ENCODE measurements around the gene IPO4.

Gene IPO4

DNA sequence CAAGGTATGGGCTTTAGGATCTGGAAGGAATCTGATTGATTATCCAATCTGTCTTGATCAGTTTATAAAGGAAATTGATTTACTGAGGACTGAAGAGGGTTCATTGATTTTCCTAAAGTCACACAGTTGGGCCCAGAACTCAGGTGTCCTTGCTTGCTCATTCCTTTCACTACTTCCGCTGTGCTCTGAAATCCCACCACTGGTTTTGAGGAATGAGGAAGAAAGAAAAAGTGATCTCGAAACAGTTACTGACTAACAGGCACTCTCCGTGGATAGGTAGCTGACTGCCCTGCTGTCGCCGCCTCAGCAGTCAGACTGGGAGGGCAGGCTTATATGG is 58.3 kb downstream of the IPO4 start, which contains the start of gene FITM1:
TSS of gene FITM1 (plus strand) at position 280 of the 337 bp plus-strand sequence. CDS start 905 bp downstream, outside the sequence.
- no peak within 1 kb of the TSS for H3K27ac ChIP-seq
- no peak for TF ChIP-seq ZFX (IDR thresholded peaks at IDR 0.05)

Measured in C4-2B (cell line).